DLD1 (cell line): ENCODE results near the gene CFLAR.

Source experiments
- in situ Hi-C: cut with HindIII; loops from 2 replicates; pipeline ENCODE4 v1.10.0; 2017; ENCODE audit warnings: low sequenced_read_pairs

CFLAR gene

GRCh38 chr2:201204655-201205514 lies 88.9 kb downstream of the CFLAR start:
- in situ Hi-C loops: no loop called here

GRCh38 chr2:201205515-201205849 lies 89.5 kb downstream of the CFLAR start:
- in situ Hi-C loops: no loop called here

DNA sequence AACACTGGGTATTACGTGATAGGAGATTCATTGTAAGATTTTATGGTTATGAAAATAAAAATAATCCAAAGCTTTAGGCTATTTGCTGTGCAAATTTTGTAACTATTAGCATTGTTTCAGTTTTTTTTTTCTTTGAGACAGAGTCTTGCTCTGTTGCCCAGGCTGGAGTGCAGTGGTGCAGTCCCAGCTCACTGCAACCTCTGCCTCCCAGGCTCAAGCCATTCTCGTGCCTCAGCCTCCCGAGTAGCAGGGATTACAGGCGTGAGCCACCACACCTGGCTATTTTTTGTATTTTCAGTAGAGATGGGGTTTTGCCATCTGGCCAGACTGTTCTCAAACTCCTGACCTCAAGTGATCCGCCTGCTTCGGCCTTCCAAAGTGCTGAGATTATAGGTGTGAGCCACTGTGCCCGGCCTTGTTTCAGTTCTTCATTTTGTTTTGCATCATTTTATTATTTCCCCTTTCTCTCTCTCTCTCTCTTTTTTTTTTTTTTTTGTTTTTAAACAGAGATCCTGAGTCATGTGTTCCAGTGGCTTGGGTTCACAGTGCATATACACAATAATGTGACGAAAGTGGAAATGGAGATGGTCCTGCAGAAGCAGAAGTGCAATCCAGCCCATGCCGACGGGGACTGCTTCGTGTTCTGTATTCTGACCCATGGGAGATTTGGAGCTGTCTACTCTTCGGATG lies 92.7 kb downstream of the CFLAR start:
- in situ Hi-C loops: no loop called here

- in situ Hi-C loops: no loop called here
Observed at GRCh38 chr2:201215963-201216362, 100.0 kb downstream of the CFLAR start.

DNA sequence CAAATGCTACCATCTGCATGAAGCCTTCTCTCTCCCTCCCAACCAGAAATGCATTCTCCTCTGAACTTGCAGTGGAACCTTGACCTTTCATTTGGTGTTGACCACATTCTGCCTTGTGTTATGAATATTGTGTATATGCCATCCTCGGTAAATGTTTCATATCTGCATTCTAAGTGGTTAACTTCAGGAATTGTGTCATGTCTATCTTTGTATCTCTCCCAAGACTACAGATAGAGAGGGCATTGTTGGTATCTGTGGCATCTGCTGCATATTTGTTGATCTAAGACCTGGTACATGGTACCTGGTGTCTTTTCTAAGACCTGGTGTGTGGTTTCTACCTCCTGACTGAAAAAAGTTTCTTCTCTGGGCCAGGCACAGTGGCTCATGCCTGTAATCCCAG lies 101.0 kb downstream of the CFLAR start:
- in situ Hi-C loops: no loop called here

GRCh38 chr2:201218780-201219179 lies 102.8 kb downstream of the CFLAR start:
- in situ Hi-C loops: no loop called here

DNA sequence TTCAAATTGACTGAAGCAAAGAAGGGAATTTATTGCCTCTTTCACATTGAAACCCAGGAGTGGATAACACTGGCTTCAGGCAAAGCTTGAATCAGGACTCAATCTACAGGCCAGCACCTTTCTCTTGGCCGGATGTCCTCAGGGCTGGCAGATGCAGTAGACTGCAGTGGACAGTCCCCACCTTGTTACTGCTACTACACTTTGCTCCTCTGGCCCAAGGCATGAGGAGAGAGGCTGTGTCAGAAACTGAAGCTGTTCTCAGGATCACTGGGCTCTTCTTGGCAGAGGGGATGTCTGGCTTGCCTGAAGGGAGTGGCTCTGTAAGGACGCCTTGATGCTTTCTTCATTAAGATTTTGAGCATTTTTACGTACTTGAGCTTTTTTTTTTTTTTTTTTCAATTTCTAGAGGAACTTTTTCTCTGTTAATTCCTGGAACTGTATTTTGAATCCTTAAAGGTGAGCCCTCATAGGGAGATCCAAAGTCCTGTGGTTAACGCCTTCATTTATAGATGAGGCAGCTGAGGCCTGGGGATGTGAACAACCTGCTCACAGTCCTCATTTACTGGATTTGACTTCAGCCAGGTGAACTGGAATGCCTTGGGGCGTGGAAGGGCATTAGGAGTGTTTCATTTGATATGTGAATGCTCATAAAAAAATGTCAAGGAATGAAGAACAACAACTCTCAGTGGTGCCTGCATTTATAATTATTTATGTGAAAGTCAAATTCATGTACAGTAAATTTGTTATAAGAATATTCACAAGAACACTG lies 103.5 kb downstream of the CFLAR start:
- in situ Hi-C loops: no loop called here

GRCh38 chr2:201220102-201220570 lies 104.2 kb downstream of the CFLAR start:
- in situ Hi-C loops: no loop called here

GRCh38 chr2:201223089-201224073 lies 107.4 kb downstream of the CFLAR start:
- in situ Hi-C loops: no loop called here
